ENCODE measurements around the gene HRH3.

- TF ChIP-seq POLR2A (IDR thresholded peaks at IDR 0.05) = no peak
- TF ChIP-seq, protein P1, sequence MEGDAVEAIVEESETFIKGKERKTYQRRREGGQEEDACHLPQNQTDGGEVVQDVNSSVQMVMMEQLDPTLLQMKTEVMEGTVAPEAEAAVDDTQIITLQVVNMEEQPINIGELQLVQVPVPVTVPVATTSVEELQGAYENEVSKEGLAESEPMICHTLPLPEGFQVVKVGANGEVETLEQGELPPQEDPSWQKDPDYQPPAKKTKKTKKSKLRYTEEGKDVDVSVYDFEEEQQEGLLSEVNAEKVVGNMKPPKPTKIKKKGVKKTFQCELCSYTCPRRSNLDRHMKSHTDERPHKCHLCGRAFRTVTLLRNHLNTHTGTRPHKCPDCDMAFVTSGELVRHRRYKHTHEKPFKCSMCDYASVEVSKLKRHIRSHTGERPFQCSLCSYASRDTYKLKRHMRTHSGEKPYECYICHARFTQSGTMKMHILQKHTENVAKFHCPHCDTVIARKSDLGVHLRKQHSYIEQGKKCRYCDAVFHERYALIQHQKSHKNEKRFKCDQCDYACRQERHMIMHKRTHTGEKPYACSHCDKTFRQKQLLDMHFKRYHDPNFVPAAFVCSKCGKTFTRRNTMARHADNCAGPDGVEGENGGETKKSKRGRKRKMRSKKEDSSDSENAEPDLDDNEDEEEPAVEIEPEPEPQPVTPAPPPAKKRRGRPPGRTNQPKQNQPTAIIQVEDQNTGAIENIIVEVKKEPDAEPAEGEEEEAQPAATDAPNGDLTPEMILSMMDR (IDR thresholded peaks at IDR 0.05) = no peak
- no peak for TF ChIP-seq POLR2AphosphoS5 (IDR thresholded peaks at IDR 0.05)
- no peak for TF ChIP-seq EP300 (IDR thresholded peaks at IDR 0.05; ENCODE audit: low read depth)
Measured at GRCh38 chr20:62234339-62234738, 14.3 kb upstream of the HRH3 start.

Measured in transverse colon (tissue), 4 donors.